Lower leg skin (tissue), 4 donors: ENCODE data around the gene CREB3L1. TPM values are rescaled to one million over a fixed set of nuclear protein-coding genes. Genes with fewer than 3 reads are reported as not detected.

Experiments
- DNase-seq, 2 donors: peaks; one replicate each; pipeline ENCODE4 v3.0.0-alpha.2; 2019; ENCODE audit warnings: low spot score in 2 of 2
- H3K4me3 ChIP-seq: fragments of 200-600 bp; sonication (generic); 2 replicates; pipeline ENCODE4 v1.5.1; 2017; ENCODE audit warnings: mild to moderate bottlenecking, low read depth; ENCODE audit not compliant: poor library complexity, severe bottlenecking
- POLR2A ChIP-seq, 2 donors: fragments of 450-650 bp; IDR thresholded peaks; one replicate each; pipeline ENCODE4 v1.6.1; 2016 to 2017; ENCODE audit warnings: antibody characterized with exemption in 2 of 2, mild to moderate bottlenecking in 1 of 2, moderate library complexity in 1 of 2
- WGBS, 2 donors: methylation state at CpG; one replicate each; pipeline ENCODE4 v1.1.5; 2018; 5-methylcytosine and 5-hydroxymethylcytosine counted together
- intact Hi-C: fragments of 100-400 bp; cut with DNase I; formaldehyde crosslinking; loops from one replicate; pipeline ENCODE4 v1.15.0; 2023; ENCODE audit warnings: low total_unique reads
- total RNA-seq, 4 donors: library from RNA; depleted of rRNA; stranded (reverse); fragments of >200 nt; gene quantifications; one replicate each; pipeline ENCODE4 v1.1.0, GENCODE V29; 2016
- TF ChIP-seq, protein P1 (sequence below), 3 donors: fragments of 450-650 bp; IDR thresholded peaks; one replicate each; pipeline ENCODE4 v1.5.1; 2016; ENCODE audit warnings: antibody characterized with exemption in 3 of 3, mild to moderate bottlenecking in 3 of 3, moderate library complexity in 2 of 3

Gene CREB3L1
- total RNA-seq, 4 donors from 2014 or later, result 0.15 to 2.3 (median 0.54) TPM

DNA sequence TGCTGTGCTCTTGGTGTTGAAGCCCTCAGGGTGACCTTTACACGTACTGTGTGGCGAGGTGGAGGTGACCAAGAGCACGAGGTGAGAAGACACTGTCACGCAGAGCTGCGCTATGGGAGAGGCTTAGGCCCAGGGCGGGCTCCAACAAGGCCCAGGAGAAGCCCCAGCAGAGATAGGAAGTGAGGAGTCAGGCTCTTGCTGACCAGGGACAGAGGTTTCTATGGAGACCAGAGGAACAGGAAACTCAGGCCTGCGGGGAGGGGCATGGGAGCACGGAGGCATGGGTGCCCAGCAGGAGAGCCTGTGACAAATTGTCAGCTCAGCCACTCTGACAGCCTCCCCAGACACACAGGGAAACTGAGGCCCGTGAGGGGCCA is 85.6 kb downstream of the CREB3L1 start:
- no peak for TF ChIP-seq POLR2A (IDR thresholded peaks at IDR 0.05)
- TF ChIP-seq, protein P1, sequence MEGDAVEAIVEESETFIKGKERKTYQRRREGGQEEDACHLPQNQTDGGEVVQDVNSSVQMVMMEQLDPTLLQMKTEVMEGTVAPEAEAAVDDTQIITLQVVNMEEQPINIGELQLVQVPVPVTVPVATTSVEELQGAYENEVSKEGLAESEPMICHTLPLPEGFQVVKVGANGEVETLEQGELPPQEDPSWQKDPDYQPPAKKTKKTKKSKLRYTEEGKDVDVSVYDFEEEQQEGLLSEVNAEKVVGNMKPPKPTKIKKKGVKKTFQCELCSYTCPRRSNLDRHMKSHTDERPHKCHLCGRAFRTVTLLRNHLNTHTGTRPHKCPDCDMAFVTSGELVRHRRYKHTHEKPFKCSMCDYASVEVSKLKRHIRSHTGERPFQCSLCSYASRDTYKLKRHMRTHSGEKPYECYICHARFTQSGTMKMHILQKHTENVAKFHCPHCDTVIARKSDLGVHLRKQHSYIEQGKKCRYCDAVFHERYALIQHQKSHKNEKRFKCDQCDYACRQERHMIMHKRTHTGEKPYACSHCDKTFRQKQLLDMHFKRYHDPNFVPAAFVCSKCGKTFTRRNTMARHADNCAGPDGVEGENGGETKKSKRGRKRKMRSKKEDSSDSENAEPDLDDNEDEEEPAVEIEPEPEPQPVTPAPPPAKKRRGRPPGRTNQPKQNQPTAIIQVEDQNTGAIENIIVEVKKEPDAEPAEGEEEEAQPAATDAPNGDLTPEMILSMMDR (IDR thresholded peaks at IDR 0.05), result no peak
- peak; percentile 68 to 92 for DNase-seq
- H3K4me3 ChIP-seq, result no peak overlapping the region
- intact Hi-C loops, result no loop called here
- WGBS, 2 donors, result 61 to 75% methylated on average over 9 of the region's 9 CpGs

- no peak overlapping the region for H3K4me3 ChIP-seq
- intact Hi-C loops, result no loop called here
- WGBS, 2 donors, result 67 to 74% methylated on average over 10 to 13 of the region's 21 CpGs
These were observed 86.1 kb downstream of the CREB3L1 start for GRCh38 chr11:46363455-46364005.

GRCh38 chr11:46364056-46364455 is 86.6 kb downstream of the CREB3L1 start:
- H3K4me3 ChIP-seq, result no peak overlapping the region
- no peak for DNase-seq
- intact Hi-C loops, result no loop called here
- 90 to 92% methylated on average over 9 of the region's 9 CpGs for WGBS, 2 donors
- no peak for TF ChIP-seq POLR2A (IDR thresholded peaks at IDR 0.05)
- TF ChIP-seq, protein P1 (IDR thresholded peaks at IDR 0.05), result no peak

More at GRCh38 chr11:46363455-46364005, 86.1 kb downstream of the CREB3L1 start:
- DNase-seq, result no peak
- TF ChIP-seq, protein P1 (IDR thresholded peaks at IDR 0.05), result no peak
- no peak for TF ChIP-seq POLR2A (IDR thresholded peaks at IDR 0.05)

- H3K4me3 ChIP-seq, result no peak overlapping the region
- TF ChIP-seq, protein P1 (IDR thresholded peaks at IDR 0.05), result no peak
- no peak for TF ChIP-seq POLR2A (IDR thresholded peaks at IDR 0.05)
- 68 to 71% methylated on average over 3 of the region's 3 CpGs for WGBS, 2 donors
- DNase-seq, result no peak
- intact Hi-C loops, result no loop called here
These were observed 87.3 kb downstream of the CREB3L1 start for GRCh38 chr11:46364791-46365190.

DNA sequence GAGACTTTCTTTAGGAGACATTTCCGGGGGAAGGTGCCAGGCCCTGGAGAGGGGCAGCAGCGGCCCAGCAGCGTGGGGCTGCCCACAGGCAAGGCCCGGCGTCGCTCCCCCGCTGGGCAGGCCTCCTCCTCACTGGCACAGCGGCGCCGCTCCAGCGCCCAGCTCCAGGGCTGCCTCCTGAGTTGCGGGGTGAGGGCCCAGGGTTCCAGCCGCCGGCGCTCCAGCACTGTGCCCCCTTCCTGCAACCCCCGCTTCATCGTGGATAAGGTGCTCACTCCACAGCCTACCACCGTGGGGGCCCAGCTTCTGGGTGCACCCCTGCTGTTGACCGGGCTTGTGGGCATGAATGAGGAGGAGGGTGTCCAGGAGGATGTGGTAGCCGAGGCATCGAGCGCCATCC is 88.8 kb downstream of the CREB3L1 start:
- intact Hi-C loops, result no loop called here
- no peak overlapping the region for H3K4me3 ChIP-seq
- TF ChIP-seq, protein P1 (IDR thresholded peaks at IDR 0.05), result no peak
- TF ChIP-seq POLR2A (IDR thresholded peaks at IDR 0.05), result no peak
- no peak for DNase-seq
- 90 to 94% methylated on average over 20 to 22 of the region's 22 CpGs for WGBS, 2 donors

- TF ChIP-seq POLR2A (IDR thresholded peaks at IDR 0.05), result no peak
- TF ChIP-seq, protein P1 (IDR thresholded peaks at IDR 0.05), result no peak
- DNase-seq, result no peak
- intact Hi-C loops, result no loop called here
- no peak overlapping the region for H3K4me3 ChIP-seq
- WGBS, 2 donors, result 94 to 96% methylated on average over 26 to 27 of the region's 31 CpGs
These were observed 89.2 kb downstream of the CREB3L1 start for GRCh38 chr11:46366661-46367161.
